Nephron progenitor cell (in vitro differentiated cells): ENCODE results near the gene EFNA5.

ENCODE experiments used
- DNase-seq: peaks from one replicate; pipeline ENCODE4 v3.0.0; 2021
- H3K27ac Mint-ChIP-seq: 2 replicates; pipeline ENCODE4 v1.8.0; 2021; ENCODE audit warnings: mild to moderate bottlenecking, moderate library complexity, mixed read lengths
- H3K27me3 Mint-ChIP-seq: 2 replicates; pipeline ENCODE4 v1.8.0; 2021; ENCODE audit warnings: mild to moderate bottlenecking, low read depth, mixed read lengths; ENCODE audit not compliant: poor library complexity
- H3K36me3 Mint-ChIP-seq: 2 replicates; pipeline ENCODE4 v1.8.0; 2021; ENCODE audit warnings: low read depth, mixed read lengths
- H3K4me1 Mint-ChIP-seq: 2 replicates; pipeline ENCODE4 v1.8.0; 2021; ENCODE audit warnings: mixed read lengths
- H3K4me3 Mint-ChIP-seq: 2 replicates; pipeline ENCODE4 v1.8.0; 2021; ENCODE audit warnings: mild to moderate bottlenecking, moderate library complexity, mixed read lengths
- H3K9me3 Mint-ChIP-seq: 2 replicates; pipeline ENCODE4 v1.8.0; 2021; ENCODE audit warnings: mild to moderate bottlenecking, moderate library complexity, mixed read lengths
- CTCF ChIP-seq: fragments of 200-600 bp; sonication (generic); IDR thresholded peaks from 2 replicates; pipeline ENCODE4 v1.5.0; 2021; ENCODE audit warnings: antibody characterized with exemption

Gene EFNA5

GRCh38 chr5:107376546-107377276, 294.0 kb downstream of the EFNA5 start:
- Mint-ChIP-seq H3K4me3 (no peak overlapping the region), H3K27ac (peak overlapping the region; percentile 69), H3K27me3 (no peaks in the 10 kb centered on the region), H3K4me1 (peaks cover 35% of the 10 kb centered on the region), H3K36me3 (peaks cover 20% of the 10 kb centered on the region), H3K9me3 (no peaks in the 10 kb centered on the region)
- DNase-seq, result no peak
- no peak for TF ChIP-seq CTCF

GRCh38 chr5:107373549-107374263, 297.0 kb downstream of the EFNA5 start:
- H3K27ac Mint-ChIP-seq, result no peak overlapping the region
- H3K4me1 Mint-ChIP-seq, result peaks cover 26% of the 10 kb centered on the region
- TF ChIP-seq CTCF, result no peak
- H3K27me3 Mint-ChIP-seq, result no peaks in the 10 kb centered on the region
- no peak for DNase-seq
- H3K4me3 Mint-ChIP-seq, result no peak overlapping the region
- no peaks in the 10 kb centered on the region for H3K9me3 Mint-ChIP-seq
- H3K36me3 Mint-ChIP-seq, result peaks cover 10% of the 10 kb centered on the region

- no peak for TF ChIP-seq CTCF
- H3K4me3 Mint-ChIP-seq, result no peak overlapping the region
- no peaks in the 10 kb centered on the region for H3K9me3 Mint-ChIP-seq
- DNase-seq, result no peak
- H3K36me3 Mint-ChIP-seq, result peaks cover 10% of the 10 kb centered on the region
- H3K27me3 Mint-ChIP-seq, result peaks cover 3% of the 10 kb centered on the region
- peaks cover 26% of the 10 kb centered on the region for H3K4me1 Mint-ChIP-seq
- no peak overlapping the region for H3K27ac Mint-ChIP-seq
These were observed 297.9 kb downstream of the EFNA5 start for GRCh38 chr5:107372723-107373450.

- no peak overlapping the region for H3K4me3 Mint-ChIP-seq
- H3K4me1 Mint-ChIP-seq, result peaks cover 26% of the 10 kb centered on the region
- DNase-seq, result no peak
- H3K27ac Mint-ChIP-seq, result no peak overlapping the region
- peaks cover 3% of the 10 kb centered on the region for H3K27me3 Mint-ChIP-seq
- no peaks in the 10 kb centered on the region for H3K36me3 Mint-ChIP-seq
- no peak for TF ChIP-seq CTCF
- H3K9me3 Mint-ChIP-seq, result no peaks in the 10 kb centered on the region
These were observed 300.3 kb downstream of the EFNA5 start for GRCh38 chr5:107370396-107370968.

- no peak for TF ChIP-seq CTCF
- Mint-ChIP-seq H3K9me3 (no peaks in the 10 kb centered on the region), H3K4me1 (peaks cover 26% of the 10 kb centered on the region), H3K4me3 (no peak overlapping the region), H3K36me3 (no peaks in the 10 kb centered on the region), H3K27ac (no peak overlapping the region), H3K27me3 (peaks cover 3% of the 10 kb centered on the region)
- no peak for DNase-seq
These were observed 301.1 kb downstream of the EFNA5 start for GRCh38 chr5:107369622-107370021.
